Sigmoid colon (tissue), 7 donors: Measurements from ENCODE around the gene ACSM3. TPM values are rescaled to one million over a fixed set of nuclear protein-coding genes. Genes with fewer than 3 reads are reported as not detected.

Source experiments
- DNase-seq: peaks from one replicate; pipeline ENCODE4 v3.0.0-alpha.2; 2019
- H3K27ac ChIP-seq, 4 donors: fragments of 200-600 bp; sonication (generic); one replicate each; pipeline ENCODE4 v1.5.1; 2016 to 2019; ENCODE audit warnings: mild to moderate bottlenecking in 1 of 4
- H3K27me3 ChIP-seq, 3 donors: fragments of 200-600 bp; sonication (generic); one replicate each; pipeline ENCODE4 v1.5.1; 2019; ENCODE audit warnings: mild to moderate bottlenecking in 1 of 3
- H3K36me3 ChIP-seq, 4 donors: fragments of 200-600 bp; sonication (generic); one replicate each; pipeline ENCODE4 v1.5.1; 2016 to 2019
- H3K4me1 ChIP-seq, 4 donors: fragments of 200-600 bp; sonication (generic); one replicate each; pipeline ENCODE4 v1.5.1; 2017 to 2019
- H3K4me3 ChIP-seq, 4 donors: fragments of 200-600 bp; sonication (generic); one replicate each; pipeline ENCODE4 v1.5.1; 2017 to 2019; ENCODE audit warnings: mild to moderate bottlenecking in 2 of 4, moderate library complexity in 1 of 4
- H3K9me3 ChIP-seq, 4 donors: fragments of 200-600 bp in 3 of 4; sonication (generic) in 3 of 4; one replicate each; pipeline versions ENCODE4 v1.5.1 to v1.6.1; 2013 to 2019
- CTCF ChIP-seq, 4 experiments: fragments of 450-650 bp in 3 of 4; fragments of 200-600 bp in 1 of 4; IDR thresholded peaks; one replicate each; pipeline ENCODE4 v1.5.1; 2016 to 2019; ENCODE audit warnings: antibody characterized with exemption in 4 of 4, mild to moderate bottlenecking in 3 of 4, moderate library complexity in 2 of 4
- EP300 ChIP-seq, 4 donors: sonication (generic); formaldehyde crosslinking; IDR thresholded peaks; one replicate each; pipeline ENCODE4 v1.6.1; 2017; ENCODE audit warnings: antibody characterized with exemption in 4 of 4
- POLR2A ChIP-seq, 2 donors: fragments of 450-650 bp; IDR thresholded peaks; one replicate each; pipeline ENCODE4 v1.6.1; 2016; ENCODE audit warnings: antibody characterized with exemption in 2 of 2, mild to moderate bottlenecking in 2 of 2, moderate library complexity in 2 of 2
- POLR2AphosphoS5 ChIP-seq, 4 donors: sonication (generic); formaldehyde crosslinking; IDR thresholded peaks; one replicate each; pipeline ENCODE4 v1.6.1; 2017; ENCODE audit warnings: antibody characterized with exemption in 4 of 4
- WGBS, 2 donors: extraction: QIAGEN DNeasy Blood & Tissue Kit; methylation state at CpG; one replicate each; pipeline ENCODE4 v1.1.7; 2013; 5-methylcytosine and 5-hydroxymethylcytosine counted together
- intact Hi-C: fragments of 100-400 bp; cut with DNase I; formaldehyde crosslinking; loops from one replicate; pipeline ENCODE4 v1.15.1; 2023
- polyA plus RNA-seq, 3 donors: library from polyadenylated mRNA; stranded (reverse); fragments of 200-250 nt; gene quantifications; one replicate each; pipeline ENCODE4 v1.2.3, GENCODE V29; 2013
- total RNA-seq, 4 donors: library from RNA; depleted of rRNA; stranded (reverse); fragments of >200 nt; gene quantifications; one replicate each; pipeline ENCODE4 v1.1.0, GENCODE V29; 2016
- donor health status: healthy with polysubstance abuse.
- donor health status: Bipolar disorder and iron deficiency.
- donor health status: healthy.

ACSM3 gene
- total and polyA plus RNA-seq, 7 donors, result 12.5 to 25.7 (median 16.2) TPM

- DNase-seq, result no peak
- Histone ChIP-seq H3K4me1 (peaks cover 0 to 3% (median 0%) of the 10 kb centered on the region in 4 donors), H3K4me3 (no peak overlapping the region), H3K27me3 (no peaks in the 10 kb centered on the region), H3K27ac (no peak overlapping the region), H3K9me3 (no peaks in the 10 kb centered on the region), H3K36me3 (no peaks in the 10 kb centered on the region)
- 37 to 95% methylated on average over 1 of the region's 1 CpG for WGBS, 2 donors
- intact Hi-C loops, result no loop called here
- TF ChIP-seq EP300 (IDR thresholded peaks at IDR 0.05) (no peak), POLR2AphosphoS5 (IDR thresholded peaks at IDR 0.05) (no peak), CTCF (IDR thresholded peaks at IDR 0.05) (no peak), POLR2A (IDR thresholded peaks at IDR 0.05) (no peak)
Observed at GRCh38 chr16:20768818-20769217, 5.0 kb downstream of the ACSM3 start.

GRCh38 chr16:20773679-20774078 is 9.9 kb downstream of the ACSM3 start:
- 67 to 88% methylated on average over 3 of the region's 3 CpGs for WGBS, 2 donors
- H3K4me1 ChIP-seq, result no peaks in the 10 kb centered on the region
- no peak overlapping the region for H3K27ac ChIP-seq
- H3K27me3 ChIP-seq, result no peaks in the 10 kb centered on the region
- H3K9me3 ChIP-seq, result no peaks in the 10 kb centered on the region
- intact Hi-C loops, result no loop called here
- H3K36me3 ChIP-seq, result peaks cover 0 to 3% (median 0%) of the 10 kb centered on the region in 4 donors
- TF ChIP-seq POLR2AphosphoS5 (IDR thresholded peaks at IDR 0.05) (no peak), CTCF (IDR thresholded peaks at IDR 0.05) (no peak), EP300 (IDR thresholded peaks at IDR 0.05) (no peak), POLR2A (IDR thresholded peaks at IDR 0.05) (no peak)
- DNase-seq, result no peak
- no peak overlapping the region for H3K4me3 ChIP-seq

- TF ChIP-seq EP300 (IDR thresholded peaks at IDR 0.05), result no peak
- peak in 1 of 4 experiments; percentile 18 for TF ChIP-seq CTCF (IDR thresholded peaks at IDR 0.05)
- Histone ChIP-seq H3K27me3 (no peaks in the 10 kb centered on the region), H3K4me1 (no peaks in the 10 kb centered on the region), H3K36me3 (peaks cover 0 to 3% (median 0%) of the 10 kb centered on the region in 4 donors), H3K27ac (no peak overlapping the region), H3K9me3 (no peaks in the 10 kb centered on the region), H3K4me3 (no peak overlapping the region)
- 79 to 80% methylated on average over 7 of the region's 7 CpGs for WGBS, 2 donors
- no peak for DNase-seq
- intact Hi-C loops, result no loop called here
Observed at GRCh38 chr16:20774703-20775362, 11.0 kb downstream of the ACSM3 start.

- Histone ChIP-seq H3K27ac (no peak overlapping the region), H3K4me1 (no peaks in the 10 kb centered on the region), H3K9me3 (no peaks in the 10 kb centered on the region), H3K27me3 (no peaks in the 10 kb centered on the region), H3K36me3 (peaks cover 0 to 3% (median 0%) of the 10 kb centered on the region in 4 donors), H3K4me3 (no peak overlapping the region)
- intact Hi-C loops, result no loop called here
- WGBS, 2 donors, result 83 to 89% methylated on average over 1 of the region's 1 CpG
- DNase-seq, result no peak
- TF ChIP-seq CTCF (IDR thresholded peaks at IDR 0.05) (no peak), EP300 (IDR thresholded peaks at IDR 0.05) (no peak), POLR2A (IDR thresholded peaks at IDR 0.05) (no peak), POLR2AphosphoS5 (IDR thresholded peaks at IDR 0.05) (no peak)
Observed at GRCh38 chr16:20781697-20782096, 17.9 kb downstream of the ACSM3 start.

- Histone ChIP-seq H3K27me3 (no peaks in the 10 kb centered on the region), H3K4me1 (no peaks in the 10 kb centered on the region), H3K9me3 (no peaks in the 10 kb centered on the region), H3K4me3 (no peak overlapping the region), H3K27ac (no peak overlapping the region), H3K36me3 (peaks cover 0 to 3% (median 0%) of the 10 kb centered on the region in 4 donors)
- no peak for TF ChIP-seq EP300 (IDR thresholded peaks at IDR 0.05)
- intact Hi-C loops, result no loop called here
- whole genome bisulfite sequencing, 2 donors, result 91 to 96% methylated on average over 2 of the region's 2 CpGs
- DNase-seq, result no peak
Observed at GRCh38 chr16:20782470-20782869, 18.7 kb downstream of the ACSM3 start.
